ENCODE measurements around the gene GLP1R.
"Not testable (repeated sequence)": the region's sequence is repeated elsewhere in the genome, so short reads cannot be mapped to it uniquely, and the experiment has no call there.

Gene GLP1R

GRCh38 chr6:39130691-39131090 lies 82.1 kb downstream of the GLP1R start:
- Histone ChIP-seq H3K36me3 (ENCODE audit: insufficient read depth, low read length) (no peaks in the 10 kb centered on the region), H3K4me1 (ENCODE audit: insufficient read depth, low read length) (no peaks in the 10 kb centered on the region), H2AFZ (ENCODE audit: low read depth, low read length) (no peak overlapping the region), H3K4me3 (ENCODE audit: low read depth in 1 of 2, low read length in 2 of 2) (no peak overlapping the region), H3K9me3 (ENCODE audit: insufficient read depth, low read length, severe bottlenecking) (no peaks in the 10 kb centered on the region), H3K79me2 (ENCODE audit: insufficient read depth, low read length) (no peaks in the 10 kb centered on the region), H3K27me3 (ENCODE audit: insufficient read depth, low read length, poor library complexity) (no peaks in the 10 kb centered on the region), H3K4me2 (ENCODE audit: insufficient read depth, low read length) (no peak overlapping the region), H3K9ac (ENCODE audit: low read depth, low read length) (no peak overlapping the region), H3K27ac (ENCODE audit: low read length) (no peak overlapping the region), H4K20me1 (ENCODE audit: insufficient read depth, low read length) (no peaks in the 10 kb centered on the region)
- TF ChIP-seq CTCF (IDR thresholded peaks at IDR 0.05; ENCODE audit: borderline replicate concordance, extremely low read depth, low read length, poor library complexity, severe bottlenecking), result no peak
- no peak for TF ChIP-seq EZH2 (IDR thresholded peaks at IDR 0.05; ENCODE audit: borderline replicate concordance, low read depth, low read length, severe bottlenecking)
- ATAC-seq (ENCODE audit: insufficient read depth, low read depth) (no peak), DNase-seq (no peak)

GRCh38 chr6:39134761-39135160 lies 86.2 kb downstream of the GLP1R start:
- ATAC-seq (ENCODE audit: insufficient read depth, low read depth); H3K27me3 ChIP-seq (ENCODE audit: insufficient read depth, low read length, poor library complexity); H4K20me1 ChIP-seq (ENCODE audit: insufficient read depth, low read length); H3K79me2 ChIP-seq (ENCODE audit: insufficient read depth, low read length); H3K27ac ChIP-seq (ENCODE audit: low read length); H3K4me3 ChIP-seq (ENCODE audit: low read depth in 1 of 2, low read length in 2 of 2); DNase-seq; H3K36me3 ChIP-seq (ENCODE audit: insufficient read depth, low read length); H3K9me3 ChIP-seq (ENCODE audit: insufficient read depth, low read length, severe bottlenecking); H3K9ac ChIP-seq (ENCODE audit: low read depth, low read length); H3K4me1 ChIP-seq (ENCODE audit: insufficient read depth, low read length); H3K4me2 ChIP-seq (ENCODE audit: insufficient read depth, low read length); H2AFZ ChIP-seq (ENCODE audit: low read depth, low read length): not testable (repeated sequence)

GRCh38 chr6:39136207-39136606 lies 87.6 kb downstream of the GLP1R start:
- H4K20me1 ChIP-seq (ENCODE audit: insufficient read depth, low read length); H3K36me3 ChIP-seq (ENCODE audit: insufficient read depth, low read length); H3K9ac ChIP-seq (ENCODE audit: low read depth, low read length); H2AFZ ChIP-seq (ENCODE audit: low read depth, low read length); H3K4me3 ChIP-seq (ENCODE audit: low read depth in 1 of 2, low read length in 2 of 2); DNase-seq; H3K79me2 ChIP-seq (ENCODE audit: insufficient read depth, low read length); H3K27ac ChIP-seq (ENCODE audit: low read length); H3K4me2 ChIP-seq (ENCODE audit: insufficient read depth, low read length); H3K9me3 ChIP-seq (ENCODE audit: insufficient read depth, low read length, severe bottlenecking); H3K27me3 ChIP-seq (ENCODE audit: insufficient read depth, low read length, poor library complexity); H3K4me1 ChIP-seq (ENCODE audit: insufficient read depth, low read length); ATAC-seq (ENCODE audit: insufficient read depth, low read depth): not testable (repeated sequence)

GRCh38 chr6:39137245-39137644 lies 88.7 kb downstream of the GLP1R start:
- Histone ChIP-seq H3K4me3 (ENCODE audit: low read depth in 1 of 2, low read length in 2 of 2) (no peak overlapping the region), H4K20me1 (ENCODE audit: insufficient read depth, low read length) (no peaks in the 10 kb centered on the region), H3K9ac (ENCODE audit: low read depth, low read length) (no peak overlapping the region), H3K4me1 (ENCODE audit: insufficient read depth, low read length) (no peaks in the 10 kb centered on the region), H2AFZ (ENCODE audit: low read depth, low read length) (no peak overlapping the region), H3K9me3 (ENCODE audit: insufficient read depth, low read length, severe bottlenecking) (peaks cover 2% of the 10 kb centered on the region), H3K4me2 (ENCODE audit: insufficient read depth, low read length) (no peak overlapping the region), H3K79me2 (ENCODE audit: insufficient read depth, low read length) (no peaks in the 10 kb centered on the region), H3K27ac (ENCODE audit: low read length) (no peak overlapping the region), H3K27me3 (ENCODE audit: insufficient read depth, low read length, poor library complexity) (no peaks in the 10 kb centered on the region), H3K36me3 (ENCODE audit: insufficient read depth, low read length) (no peaks in the 10 kb centered on the region)
- ATAC-seq (ENCODE audit: insufficient read depth, low read depth) (peak; percentile 85), DNase-seq (peak; percentile 60)
- no peak for TF ChIP-seq EZH2 (IDR thresholded peaks at IDR 0.05; ENCODE audit: borderline replicate concordance, low read depth, low read length, severe bottlenecking)
- TF ChIP-seq CTCF (IDR thresholded peaks at IDR 0.05; ENCODE audit: borderline replicate concordance, extremely low read depth, low read length, poor library complexity, severe bottlenecking), result no peak

Measured in DND-41 (cell line).